NCI-H2107 treated with DMSO at 0.1 percent for 48 hours (cell line): ENCODE data around the gene LHFPL4.

Source experiments
- DNase-seq: peaks from one replicate; lab custom pipeline; 2025; ENCODE audit not compliant: unreplicated experiment; lab: John Stamatoyannopoulos, UW

LHFPL4 gene

DNA sequence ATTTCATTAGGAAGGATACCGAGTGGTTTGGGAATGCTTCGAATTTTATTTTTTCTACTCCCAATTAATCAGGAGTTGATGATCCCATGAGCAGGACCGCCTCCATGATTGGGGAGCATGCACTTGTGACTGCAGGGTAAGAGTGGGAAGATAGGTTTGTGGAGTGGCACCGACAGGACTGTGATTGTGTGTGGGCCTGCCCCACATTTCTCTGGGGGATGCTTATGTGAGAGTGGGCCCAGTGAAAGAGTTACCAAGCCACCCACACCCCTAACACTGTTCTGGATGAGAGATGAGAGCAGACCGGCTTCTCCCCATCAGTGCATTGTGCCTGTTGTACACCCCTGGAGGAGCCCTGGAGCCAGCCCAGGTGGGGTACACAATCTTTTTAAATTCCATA is 76.7 kb downstream of the LHFPL4 start:
- no peak for DNase-seq

DNA sequence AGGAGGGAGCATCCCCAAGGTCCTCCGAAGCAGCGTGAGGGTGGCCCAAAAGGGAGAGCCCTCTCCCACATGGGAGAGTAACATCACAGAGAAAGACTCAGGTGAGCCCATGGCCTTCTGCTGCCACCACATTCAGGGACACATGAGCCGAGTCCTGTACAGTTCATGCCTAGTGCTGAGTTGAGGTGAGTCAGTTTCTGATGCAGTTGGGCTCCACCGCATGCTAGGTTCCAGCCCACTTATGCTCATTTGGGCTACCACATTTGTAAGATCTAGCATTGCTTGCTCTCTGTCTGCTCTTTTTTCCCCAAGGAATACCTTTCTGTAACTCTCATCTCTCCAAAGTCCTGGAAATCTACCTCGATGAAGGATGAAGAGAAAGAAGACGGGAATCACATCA is 79.1 kb downstream of the LHFPL4 start:
- no peak for DNase-seq

DNA sequence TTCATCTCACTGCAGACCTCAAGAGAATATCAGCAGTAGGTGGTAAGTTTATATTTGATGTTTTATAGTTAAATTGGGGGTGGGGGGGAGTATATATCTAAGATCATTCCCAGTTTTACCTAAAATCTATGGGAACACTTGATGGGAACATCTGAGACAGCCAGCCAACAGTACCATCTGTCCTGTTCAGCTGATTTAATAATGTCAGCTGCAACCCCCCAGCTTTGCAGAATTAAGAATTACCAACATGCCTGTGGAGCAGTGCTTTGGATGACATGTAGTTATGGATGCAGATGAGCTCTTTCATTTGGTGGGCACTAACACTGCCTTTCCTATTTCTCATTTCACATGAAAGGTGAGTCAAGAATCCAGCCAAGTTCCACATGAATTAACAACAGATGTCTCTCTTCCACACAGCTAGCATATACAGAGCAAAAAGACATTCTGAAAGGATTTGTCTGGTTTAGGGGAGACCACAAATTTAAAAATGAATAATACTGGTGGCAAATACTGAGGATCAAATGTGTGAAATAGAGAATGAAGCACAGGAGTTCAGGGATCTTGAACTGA is 80.0 kb downstream of the LHFPL4 start:
- DNase-seq = no peak

DNA sequence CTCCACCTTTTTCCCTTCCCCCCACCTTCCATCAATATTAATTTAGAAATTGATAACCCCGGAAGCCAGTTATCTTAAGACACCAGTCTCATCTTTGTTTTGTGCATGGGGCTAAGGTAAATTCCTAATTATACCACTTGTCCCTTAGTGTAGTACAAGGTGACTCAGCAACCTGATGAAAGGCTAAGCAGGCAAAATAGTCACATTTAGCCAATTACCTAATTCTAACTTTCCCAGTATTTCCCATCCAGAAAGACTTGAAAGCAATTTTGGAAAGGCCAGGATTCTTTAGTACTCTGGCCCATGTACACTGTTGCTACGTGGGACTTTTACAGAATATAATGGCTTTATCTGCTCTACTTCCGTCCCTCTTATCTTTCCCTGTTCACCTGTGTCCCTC is 83.6 kb downstream of the LHFPL4 start:
- no peak for DNase-seq

DNA sequence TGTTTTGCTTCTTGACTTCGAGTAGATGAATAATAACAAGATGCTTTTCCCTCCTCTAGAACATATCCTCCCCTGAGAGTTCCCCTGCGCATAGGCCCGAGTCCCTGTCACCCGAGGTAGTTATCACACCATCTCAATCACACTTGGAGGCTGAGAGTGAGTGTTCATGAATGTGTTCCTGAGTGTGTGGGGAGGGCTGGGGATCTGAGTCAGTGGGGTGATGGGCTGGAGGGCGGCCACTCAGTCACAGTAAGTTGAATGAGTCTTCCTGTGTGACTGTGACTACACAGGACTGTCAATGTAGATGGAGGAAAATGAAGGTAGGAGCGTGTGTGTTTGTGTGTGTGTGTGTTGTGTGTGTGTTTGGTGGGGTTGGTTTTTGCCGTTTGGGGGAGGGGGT is 85.2 kb downstream of the LHFPL4 start:
- DNase-seq = no peak

DNA sequence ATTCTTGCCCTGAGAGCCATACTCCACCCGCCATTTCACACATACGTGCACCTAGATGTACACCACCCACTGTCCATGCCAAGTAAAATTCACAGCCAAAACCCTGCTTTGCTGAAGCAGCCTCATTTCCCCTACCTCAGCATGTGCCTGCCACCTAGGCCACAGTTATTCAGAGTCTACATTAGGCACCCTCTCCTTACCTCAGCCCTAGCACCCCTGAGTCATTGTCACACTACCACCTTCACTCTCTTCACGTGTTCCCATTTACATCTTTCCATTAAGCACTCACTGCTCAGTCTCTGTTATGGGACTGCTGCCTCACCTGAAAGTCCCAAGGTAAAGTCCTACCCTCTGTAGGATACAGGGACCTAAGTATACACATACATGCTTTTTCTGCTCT is 86.2 kb downstream of the LHFPL4 start:
- no peak for DNase-seq

DNA sequence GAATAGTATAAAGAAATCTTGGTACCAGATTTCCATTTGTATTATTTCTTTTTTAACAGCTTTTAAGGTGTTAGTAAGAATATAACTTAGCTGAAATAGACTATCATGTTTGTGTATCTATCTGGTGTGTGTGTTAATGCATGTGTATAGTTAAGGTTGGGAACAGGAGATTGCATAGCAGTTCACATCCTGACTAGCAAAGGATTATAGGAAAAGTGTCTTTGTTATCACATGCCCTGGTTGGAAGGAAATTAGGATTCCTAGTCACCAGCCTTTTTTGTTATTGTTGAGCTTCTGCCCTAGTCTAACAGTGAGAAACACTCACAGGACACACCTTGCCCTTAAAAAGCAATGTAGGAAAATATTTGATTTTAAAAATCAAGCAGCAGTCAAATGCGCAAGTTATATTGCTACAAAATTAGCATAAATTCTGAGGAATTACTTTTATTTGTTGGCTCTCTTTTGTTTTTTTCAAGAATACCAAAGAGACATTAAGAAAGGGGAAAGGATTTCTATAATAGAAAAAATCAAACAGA is 98.0 kb downstream of the LHFPL4 start:
- no peak for DNase-seq

DNA sequence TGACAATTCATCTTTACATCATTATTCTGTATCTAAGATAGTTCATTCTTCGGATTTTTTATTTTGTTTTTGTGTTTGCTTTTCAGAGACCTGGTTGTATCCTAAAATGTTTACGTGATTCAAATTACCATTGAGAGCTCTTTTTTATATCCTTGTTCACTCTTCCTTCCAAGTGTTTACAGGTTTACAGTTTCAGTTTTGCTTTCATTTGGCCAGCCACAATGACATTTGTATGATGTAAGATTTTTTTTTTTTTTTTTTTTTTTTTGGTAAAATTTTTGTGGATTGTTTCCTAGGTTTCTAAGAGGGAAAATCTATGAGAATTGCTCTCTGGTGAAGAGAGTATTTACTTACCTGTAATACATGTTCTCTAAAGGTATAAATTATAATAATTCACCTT is 101.2 kb downstream of the LHFPL4 start:
- no peak for DNase-seq

DNA sequence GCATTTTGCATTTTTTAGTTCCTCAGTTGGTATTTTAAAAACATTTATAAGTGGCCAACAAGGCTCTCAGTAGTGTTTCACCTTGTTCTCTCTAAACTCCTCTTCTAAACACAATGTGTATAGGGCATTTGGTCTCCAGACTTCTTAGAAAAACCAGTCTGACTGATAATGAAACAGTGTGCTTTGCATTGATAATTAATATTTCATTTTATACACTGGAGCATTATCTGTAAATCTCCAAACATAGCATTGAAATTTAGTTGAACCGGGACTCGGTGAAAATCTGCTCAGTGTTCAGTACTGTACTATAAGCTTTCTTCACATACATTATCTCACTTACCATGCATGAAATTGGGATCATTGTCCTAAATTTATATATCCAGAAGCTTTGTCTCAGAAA is 102.6 kb downstream of the LHFPL4 start:
- no peak for DNase-seq

DNA sequence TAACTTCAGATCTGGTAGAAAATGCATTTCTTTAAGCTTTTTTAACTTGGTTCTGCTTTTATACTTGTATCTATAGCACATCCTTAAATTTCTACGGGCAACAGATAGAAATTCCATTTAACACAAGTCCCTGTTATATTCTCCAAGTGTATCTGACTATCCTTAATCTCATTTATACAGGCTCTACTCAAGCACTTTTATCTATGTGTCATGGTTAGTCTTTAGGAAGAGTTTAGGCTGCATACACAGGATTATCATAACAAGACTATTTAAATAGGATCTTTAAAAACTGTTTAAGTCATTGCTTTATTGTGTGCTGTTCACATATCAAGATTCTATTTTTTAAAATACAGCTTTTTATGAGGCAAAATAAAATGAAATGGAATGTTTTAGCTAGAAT is 103.5 kb downstream of the LHFPL4 start:
- no peak for DNase-seq

DNA sequence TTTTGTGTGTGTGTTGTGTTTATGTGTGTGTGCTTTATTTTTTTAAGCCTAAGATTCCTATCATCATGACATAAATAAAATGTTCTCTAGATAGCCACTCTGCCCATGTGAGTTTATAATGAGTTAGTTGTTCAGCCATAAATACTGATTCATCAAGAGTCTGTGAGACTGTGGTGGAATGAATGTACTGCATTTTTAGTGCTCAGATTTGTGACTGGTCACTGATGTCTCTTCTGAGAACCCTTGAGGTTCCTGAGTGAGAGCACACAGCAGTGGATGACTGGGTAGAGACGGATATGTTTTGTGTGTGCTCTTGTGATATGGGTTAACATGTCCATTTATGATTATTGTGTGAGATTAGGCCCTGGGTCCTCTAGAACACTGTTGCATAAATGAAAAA is 105.0 kb downstream of the LHFPL4 start:
- no peak for DNase-seq
